ENCODE results near the gene MAN1A2. TPM values are rescaled to one million over a fixed set of nuclear protein-coding genes. Genes with fewer than 3 reads are reported as not detected.

MAN1A2 gene
- total and polyA plus RNA-seq, 10 of the 15 experiments (the other 5 are each of a cell fraction or from before 2014, with no cell fraction given) = 2.8 to 23.6 (median 16.0) TPM

DNA sequence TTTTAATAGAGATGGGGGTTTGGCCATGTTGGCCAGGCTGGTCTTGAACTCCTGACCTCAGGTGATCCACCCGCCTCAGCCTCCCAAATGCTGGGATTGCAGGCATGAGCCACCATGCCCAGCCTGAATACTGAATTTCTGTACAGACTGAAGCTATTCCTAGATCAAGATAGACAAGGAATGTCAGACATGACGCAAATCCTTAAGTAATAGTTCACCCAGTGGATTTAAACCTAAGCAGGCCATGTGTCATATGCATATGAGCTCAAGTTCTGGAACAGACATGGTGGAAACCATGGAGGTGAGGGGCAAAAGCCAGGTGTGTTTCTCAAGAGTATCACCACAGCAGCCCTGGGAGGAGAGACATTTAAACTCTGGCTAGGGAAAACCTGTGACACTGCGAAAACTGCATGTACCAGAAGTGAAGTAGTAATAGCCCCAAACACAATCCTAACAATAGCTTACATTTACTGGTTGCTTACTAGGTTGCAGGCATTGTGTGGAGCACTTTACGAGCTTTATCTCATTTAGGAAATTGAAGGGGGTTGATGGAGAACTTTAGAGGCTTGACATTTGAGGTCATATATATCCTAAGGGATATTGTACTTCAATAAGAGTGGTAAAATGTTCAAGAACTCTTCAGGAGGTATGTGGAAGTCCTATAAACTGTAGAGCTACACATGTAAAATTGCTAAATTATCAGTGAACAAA is 31.7 kb upstream of the MAN1A2 start (continued):
- TF ChIP-seq, protein P1, sequence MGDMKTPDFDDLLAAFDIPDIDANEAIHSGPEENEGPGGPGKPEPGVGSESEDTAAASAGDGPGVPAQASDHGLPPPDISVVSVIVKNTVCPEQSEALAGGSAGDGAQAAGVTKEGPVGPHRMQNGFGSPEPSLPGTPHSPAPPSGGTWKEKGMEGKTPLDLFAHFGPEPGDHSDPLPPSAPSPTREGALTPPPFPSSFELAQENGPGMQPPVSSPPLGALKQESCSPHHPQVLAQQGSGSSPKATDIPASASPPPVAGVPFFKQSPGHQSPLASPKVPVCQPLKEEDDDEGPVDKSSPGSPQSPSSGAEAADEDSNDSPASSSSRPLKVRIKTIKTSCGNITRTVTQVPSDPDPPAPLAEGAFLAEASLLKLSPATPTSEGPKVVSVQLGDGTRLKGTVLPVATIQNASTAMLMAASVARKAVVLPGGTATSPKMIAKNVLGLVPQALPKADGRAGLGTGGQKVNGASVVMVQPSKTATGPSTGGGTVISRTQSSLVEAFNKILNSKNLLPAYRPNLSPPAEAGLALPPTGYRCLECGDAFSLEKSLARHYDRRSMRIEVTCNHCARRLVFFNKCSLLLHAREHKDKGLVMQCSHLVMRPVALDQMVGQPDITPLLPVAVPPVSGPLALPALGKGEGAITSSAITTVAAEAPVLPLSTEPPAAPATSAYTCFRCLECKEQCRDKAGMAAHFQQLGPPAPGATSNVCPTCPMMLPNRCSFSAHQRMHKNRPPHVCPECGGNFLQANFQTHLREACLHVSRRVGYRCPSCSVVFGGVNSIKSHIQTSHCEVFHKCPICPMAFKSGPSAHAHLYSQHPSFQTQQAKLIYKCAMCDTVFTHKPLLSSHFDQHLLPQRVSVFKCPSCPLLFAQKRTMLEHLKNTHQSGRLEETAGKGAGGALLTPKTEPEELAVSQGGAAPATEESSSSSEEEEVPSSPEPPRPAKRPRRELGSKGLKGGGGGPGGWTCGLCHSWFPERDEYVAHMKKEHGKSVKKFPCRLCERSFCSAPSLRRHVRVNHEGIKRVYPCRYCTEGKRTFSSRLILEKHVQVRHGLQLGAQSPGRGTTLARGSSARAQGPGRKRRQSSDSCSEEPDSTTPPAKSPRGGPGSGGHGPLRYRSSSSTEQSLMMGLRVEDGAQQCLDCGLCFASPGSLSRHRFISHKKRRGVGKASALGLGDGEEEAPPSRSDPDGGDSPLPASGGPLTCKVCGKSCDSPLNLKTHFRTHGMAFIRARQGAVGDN (IDR thresholded peaks at IDR 0.05) = no peak
- TF ChIP-seq STAT1 (conservative IDR thresholded peaks at IDR 0.05) = no peak
- no peak for TF ChIP-seq NFXL1 (IDR thresholded peaks at IDR 0.05; ENCODE audit: borderline replicate concordance)
- TF ChIP-seq, protein P2, sequence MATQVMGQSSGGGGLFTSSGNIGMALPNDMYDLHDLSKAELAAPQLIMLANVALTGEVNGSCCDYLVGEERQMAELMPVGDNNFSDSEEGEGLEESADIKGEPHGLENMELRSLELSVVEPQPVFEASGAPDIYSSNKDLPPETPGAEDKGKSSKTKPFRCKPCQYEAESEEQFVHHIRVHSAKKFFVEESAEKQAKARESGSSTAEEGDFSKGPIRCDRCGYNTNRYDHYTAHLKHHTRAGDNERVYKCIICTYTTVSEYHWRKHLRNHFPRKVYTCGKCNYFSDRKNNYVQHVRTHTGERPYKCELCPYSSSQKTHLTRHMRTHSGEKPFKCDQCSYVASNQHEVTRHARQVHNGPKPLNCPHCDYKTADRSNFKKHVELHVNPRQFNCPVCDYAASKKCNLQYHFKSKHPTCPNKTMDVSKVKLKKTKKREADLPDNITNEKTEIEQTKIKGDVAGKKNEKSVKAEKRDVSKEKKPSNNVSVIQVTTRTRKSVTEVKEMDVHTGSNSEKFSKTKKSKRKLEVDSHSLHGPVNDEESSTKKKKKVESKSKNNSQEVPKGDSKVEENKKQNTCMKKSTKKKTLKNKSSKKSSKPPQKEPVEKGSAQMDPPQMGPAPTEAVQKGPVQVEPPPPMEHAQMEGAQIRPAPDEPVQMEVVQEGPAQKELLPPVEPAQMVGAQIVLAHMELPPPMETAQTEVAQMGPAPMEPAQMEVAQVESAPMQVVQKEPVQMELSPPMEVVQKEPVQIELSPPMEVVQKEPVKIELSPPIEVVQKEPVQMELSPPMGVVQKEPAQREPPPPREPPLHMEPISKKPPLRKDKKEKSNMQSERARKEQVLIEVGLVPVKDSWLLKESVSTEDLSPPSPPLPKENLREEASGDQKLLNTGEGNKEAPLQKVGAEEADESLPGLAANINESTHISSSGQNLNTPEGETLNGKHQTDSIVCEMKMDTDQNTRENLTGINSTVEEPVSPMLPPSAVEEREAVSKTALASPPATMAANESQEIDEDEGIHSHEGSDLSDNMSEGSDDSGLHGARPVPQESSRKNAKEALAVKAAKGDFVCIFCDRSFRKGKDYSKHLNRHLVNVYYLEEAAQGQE (IDR thresholded peaks at IDR 0.05; ENCODE audit: low read depth, low read length) = no peak
- no peak for TF ChIP-seq RAD21 (IDR thresholded peaks at IDR 0.05; ENCODE audit: insufficient read depth, low read depth, low read length)
